Measurements from ENCODE around the gene EPB41L4A.

EPB41L4A gene

DNA sequence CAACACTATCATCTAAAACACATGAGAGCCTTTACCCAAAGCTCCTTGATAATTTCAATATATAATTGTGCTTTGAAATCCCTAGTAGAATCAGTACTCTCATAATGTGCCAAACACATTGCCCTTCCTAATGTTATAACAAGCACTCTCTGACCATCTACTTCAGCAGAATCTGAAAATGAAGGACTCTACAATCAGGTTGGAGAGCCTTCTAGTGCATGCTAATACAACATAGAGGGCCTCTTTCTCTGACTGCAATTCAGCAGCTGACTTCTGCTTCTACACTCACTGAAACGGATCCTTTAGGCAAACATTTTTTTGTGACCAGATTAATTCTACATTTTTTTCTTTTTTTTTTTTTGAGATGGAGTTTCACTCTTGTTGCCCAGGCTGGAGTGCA, 155.6 kb downstream of the EPB41L4A start:
- Histone ChIP-seq H3K27me3 (ENCODE audit: control insufficient read depth in 1 of 2, insufficient read depth in 1 of 2, low read length in 2 of 2) (no peaks in the 10 kb centered on the region), H3K4me2 (ENCODE audit: low read length, poor library complexity, severe bottlenecking) (no peak overlapping the region), H3K23ac (ENCODE audit: low read length in 2 of 2) (no peak overlapping the region), H2AK5ac (ENCODE audit: low read length, severe bottlenecking) (no peak overlapping the region), H3K9ac (ENCODE audit: low read length) (no peak overlapping the region), H3K27ac (ENCODE audit: low read length, poor library complexity, severe bottlenecking) (no peak overlapping the region), H2AFZ (ENCODE audit: low read depth, low read length) (no peak overlapping the region), H3K9me3 (ENCODE audit: control insufficient read depth, low read length) (no peaks in the 10 kb centered on the region), H3K4me1 (ENCODE audit: control insufficient read depth, insufficient read depth, low read depth, low read length) (no peaks in the 10 kb centered on the region), H2BK15ac (ENCODE audit: low read depth, poor library complexity, severe bottlenecking) (no peak overlapping the region), H3K79me1 (replicated peaks; ENCODE audit: low read length, poor library complexity, severe bottlenecking) (no peaks in the 10 kb centered on the region), H4K8ac (ENCODE audit: low read length) (no peak overlapping the region), H3K36me3 (ENCODE audit: control insufficient read depth in 1 of 2, insufficient read depth in 2 of 2, low read depth in 1 of 2, low read length in 2 of 2) (peaks cover 0 to 3% of the 10 kb centered on the region in 2 experiments), H3K4me3 (ENCODE audit: insufficient read depth in 1 of 2, low read depth in 1 of 2, low read length in 2 of 2) (no peak overlapping the region), H3K14ac (ENCODE audit: low read length in 2 of 2) (no peak overlapping the region), H2BK5ac (ENCODE audit: low read depth, low read length, poor library complexity, severe bottlenecking) (no peak overlapping the region), H3K4ac (ENCODE audit: low read depth in 1 of 2, low read length in 2 of 2) (no peak overlapping the region), H2BK120ac (ENCODE audit: low read depth, low read length) (no peak overlapping the region), H2BK12ac (ENCODE audit: low read length in 2 of 2) (no peak overlapping the region), H4K91ac (ENCODE audit: low read length) (no peak overlapping the region), H3K18ac (ENCODE audit: low read depth in 1 of 2, low read length in 2 of 2) (no peak overlapping the region)
- DNase-seq: no peak
- WGBS: no CpG with 5 or more reads among the region's 1 CpG

DNA sequence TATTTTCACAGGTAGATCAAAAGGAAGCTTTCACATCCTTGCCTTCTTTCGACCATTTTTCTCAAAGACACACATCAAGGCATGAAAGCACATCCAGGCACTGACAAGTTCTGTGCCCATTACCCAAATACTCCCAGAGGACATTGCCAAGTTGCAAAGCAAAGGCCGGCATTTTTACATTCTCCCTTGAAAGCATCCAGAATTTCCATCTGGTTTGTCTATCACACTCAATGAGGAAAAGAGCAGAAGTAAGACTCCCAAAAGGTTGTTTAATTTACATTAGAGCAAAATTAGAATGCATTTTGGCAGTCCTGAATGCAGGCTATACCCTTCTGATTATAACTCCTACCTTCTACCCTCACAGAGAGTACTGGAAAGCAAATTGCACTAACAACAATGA, 160.5 kb downstream of the EPB41L4A start:
- no peak overlapping the region for H2BK15ac ChIP-seq (ENCODE audit: low read depth, poor library complexity, severe bottlenecking)

GRCh38 chr5:112257976-112258375, 161.1 kb downstream of the EPB41L4A start:
- H2BK5ac ChIP-seq (ENCODE audit: low read depth, low read length, poor library complexity, severe bottlenecking): no peak overlapping the region

More for the DNA sequence above, 160.5 kb downstream of the EPB41L4A start:
- Histone ChIP-seq H2BK5ac (ENCODE audit: low read depth, low read length, poor library complexity, severe bottlenecking) (no peak overlapping the region), H3K79me1 (replicated peaks; ENCODE audit: low read length, poor library complexity, severe bottlenecking) (no peaks in the 10 kb centered on the region), H3K27me3 (ENCODE audit: control insufficient read depth in 1 of 2, insufficient read depth in 1 of 2, low read length in 2 of 2) (no peaks in the 10 kb centered on the region), H3K23ac (ENCODE audit: low read length in 2 of 2) (no peak overlapping the region), H3K4me1 (ENCODE audit: control insufficient read depth, insufficient read depth, low read depth, low read length) (no peaks in the 10 kb centered on the region), H4K91ac (ENCODE audit: low read length) (no peak overlapping the region), H3K4me3 (ENCODE audit: insufficient read depth in 1 of 2, low read depth in 1 of 2, low read length in 2 of 2) (no peak overlapping the region), H3K36me3 (ENCODE audit: control insufficient read depth in 1 of 2, insufficient read depth in 2 of 2, low read depth in 1 of 2, low read length in 2 of 2) (peaks cover 0 to 3% of the 10 kb centered on the region in 2 experiments), H3K9ac (ENCODE audit: low read length) (no peak overlapping the region), H2BK120ac (ENCODE audit: low read depth, low read length) (no peak overlapping the region), H3K9me3 (ENCODE audit: control insufficient read depth, low read length) (no peaks in the 10 kb centered on the region), H3K18ac (ENCODE audit: low read depth in 1 of 2, low read length in 2 of 2) (no peak overlapping the region), H2AFZ (ENCODE audit: low read depth, low read length) (no peak overlapping the region), H3K27ac (ENCODE audit: low read length, poor library complexity, severe bottlenecking) (no peak overlapping the region), H2BK12ac (ENCODE audit: low read length in 2 of 2) (no peak overlapping the region), H3K14ac (ENCODE audit: low read length in 2 of 2) (no peak overlapping the region), H4K8ac (ENCODE audit: low read length) (no peak overlapping the region), H2AK5ac (ENCODE audit: low read length, severe bottlenecking) (no peak overlapping the region), H3K4ac (ENCODE audit: low read depth in 1 of 2, low read length in 2 of 2) (no peak overlapping the region), H3K4me2 (ENCODE audit: low read length, poor library complexity, severe bottlenecking) (no peak overlapping the region)
- WGBS: 74% methylated on average over 2 of the region's 2 CpGs
- no peak for DNase-seq

DNA sequence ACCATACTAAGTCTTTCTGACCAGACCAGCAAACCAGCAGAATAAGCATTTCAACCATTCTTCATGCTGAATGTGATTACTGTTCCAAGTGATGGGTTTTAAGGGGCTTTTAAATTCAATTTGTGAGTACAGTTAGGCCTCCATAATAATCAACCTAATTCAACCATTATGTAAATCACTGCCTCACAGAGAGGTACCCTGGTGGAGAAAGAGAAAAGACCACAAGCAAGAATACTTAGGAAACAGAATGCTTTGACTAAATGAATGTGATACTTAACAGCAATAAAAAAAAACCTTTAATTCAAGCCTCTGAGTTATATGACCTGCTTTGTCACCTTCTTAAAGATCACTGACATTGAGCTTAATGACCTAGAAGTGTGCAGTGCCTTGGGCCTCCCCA, 162.1 kb downstream of the EPB41L4A start:
- no peak overlapping the region for H2BK12ac ChIP-seq (ENCODE audit: low read length in 2 of 2)
- no peak overlapping the region for H4K91ac ChIP-seq (ENCODE audit: low read length)
- no peak overlapping the region for H3K4ac ChIP-seq (ENCODE audit: low read depth in 1 of 2, low read length in 2 of 2)
- no peak overlapping the region for H3K23ac ChIP-seq (ENCODE audit: low read length in 2 of 2)
- H2AFZ ChIP-seq (ENCODE audit: low read depth, low read length): no peak overlapping the region
- H2BK15ac ChIP-seq (ENCODE audit: low read depth, poor library complexity, severe bottlenecking): no peak overlapping the region
- no peaks in the 10 kb centered on the region for H3K36me3 ChIP-seq (ENCODE audit: control insufficient read depth in 1 of 2, insufficient read depth in 2 of 2, low read depth in 1 of 2, low read length in 2 of 2)
- no peaks in the 10 kb centered on the region for H3K9me3 ChIP-seq (ENCODE audit: control insufficient read depth, low read length)
- H2BK120ac ChIP-seq (ENCODE audit: low read depth, low read length): no peak overlapping the region
- no peak overlapping the region for H4K8ac ChIP-seq (ENCODE audit: low read length)
- H2AK5ac ChIP-seq (ENCODE audit: low read length, severe bottlenecking): no peak overlapping the region
- H3K27ac ChIP-seq (ENCODE audit: low read length, poor library complexity, severe bottlenecking): no peak overlapping the region
- H3K4me1 ChIP-seq (ENCODE audit: control insufficient read depth, insufficient read depth, low read depth, low read length): no peaks in the 10 kb centered on the region
- no peaks in the 10 kb centered on the region for H3K79me1 ChIP-seq (replicated peaks; ENCODE audit: low read length, poor library complexity, severe bottlenecking)
- no peak overlapping the region for H3K4me2 ChIP-seq (ENCODE audit: low read length, poor library complexity, severe bottlenecking)
- H3K14ac ChIP-seq (ENCODE audit: low read length in 2 of 2): no peak overlapping the region
- no peak overlapping the region for H3K9ac ChIP-seq (ENCODE audit: low read length)
- H2BK5ac ChIP-seq (ENCODE audit: low read depth, low read length, poor library complexity, severe bottlenecking): no peak overlapping the region
- H3K4me3 ChIP-seq (ENCODE audit: insufficient read depth in 1 of 2, low read depth in 1 of 2, low read length in 2 of 2): no peak overlapping the region
- no peak overlapping the region for H3K18ac ChIP-seq (ENCODE audit: low read depth in 1 of 2, low read length in 2 of 2)
- no peak for DNase-seq
- H3K27me3 ChIP-seq (ENCODE audit: control insufficient read depth in 1 of 2, insufficient read depth in 1 of 2, low read length in 2 of 2): no peaks in the 10 kb centered on the region

More at GRCh38 chr5:112257976-112258375, 161.1 kb downstream of the EPB41L4A start:
- no peak overlapping the region for H3K9ac ChIP-seq (ENCODE audit: low read length)
- H3K9me3 ChIP-seq (ENCODE audit: control insufficient read depth, low read length): no peaks in the 10 kb centered on the region
- no peak overlapping the region for H2BK12ac ChIP-seq (ENCODE audit: low read length in 2 of 2)
- DNase-seq: no peak
- H3K36me3 ChIP-seq (ENCODE audit: control insufficient read depth in 1 of 2, insufficient read depth in 2 of 2, low read depth in 1 of 2, low read length in 2 of 2): no peaks in the 10 kb centered on the region
- H3K4me2 ChIP-seq (ENCODE audit: low read length, poor library complexity, severe bottlenecking): no peak overlapping the region
- H3K4ac ChIP-seq (ENCODE audit: low read depth in 1 of 2, low read length in 2 of 2): no peak overlapping the region
- no peak overlapping the region for H2BK15ac ChIP-seq (ENCODE audit: low read depth, poor library complexity, severe bottlenecking)
- no peaks in the 10 kb centered on the region for H3K79me1 ChIP-seq (replicated peaks; ENCODE audit: low read length, poor library complexity, severe bottlenecking)
- H2AFZ ChIP-seq (ENCODE audit: low read depth, low read length): no peak overlapping the region
- no peak overlapping the region for H3K27ac ChIP-seq (ENCODE audit: low read length, poor library complexity, severe bottlenecking)
- no peak overlapping the region for H3K18ac ChIP-seq (ENCODE audit: low read depth in 1 of 2, low read length in 2 of 2)
- no peak overlapping the region for H4K8ac ChIP-seq (ENCODE audit: low read length)
- H4K91ac ChIP-seq (ENCODE audit: low read length): no peak overlapping the region
- H3K4me3 ChIP-seq (ENCODE audit: insufficient read depth in 1 of 2, low read depth in 1 of 2, low read length in 2 of 2): no peak overlapping the region
- H2BK120ac ChIP-seq (ENCODE audit: low read depth, low read length): no peak overlapping the region
- H3K4me1 ChIP-seq (ENCODE audit: control insufficient read depth, insufficient read depth, low read depth, low read length): no peaks in the 10 kb centered on the region
- no peak overlapping the region for H3K14ac ChIP-seq (ENCODE audit: low read length in 2 of 2)
- H3K23ac ChIP-seq (ENCODE audit: low read length in 2 of 2): no peak overlapping the region
- no peak overlapping the region for H2AK5ac ChIP-seq (ENCODE audit: low read length, severe bottlenecking)
- no peaks in the 10 kb centered on the region for H3K27me3 ChIP-seq (ENCODE audit: control insufficient read depth in 1 of 2, insufficient read depth in 1 of 2, low read length in 2 of 2)

Data from mesenchymal stem cell (in vitro differentiated cells and primary cell).